Activated CD8-positive, alpha-beta T cell treated with anti-CD3 and anti-CD28 coated beads for 36 hours (primary cell): ENCODE results near the gene PCDH11Y. TPM values are rescaled to one million over a fixed set of nuclear protein-coding genes. Genes with fewer than 3 reads are reported as not detected.
"Not testable (repeated sequence)": the region's sequence is repeated elsewhere in the genome, so short reads cannot be mapped to it uniquely, and the experiment has no call there.

Experiments
- ATAC-seq: fragments of 200-7000 bp; cut with Tn5 transposase; one replicate; pipeline ENCODE4 v1.10.0; 2021; ENCODE audit warnings: mild to moderate bottlenecking, moderate library complexity
- CTCF ChIA-PET: fragments of 350-600 bp; sonication (Branson Sonifier 250); formaldehyde crosslinking; loops from one replicate; lab custom pipeline; 2021; ENCODE audit warnings: antibody characterized with exemption; lab: Charles Lee
- POLR2A ChIA-PET: fragments of 350-600 bp; sonication (Branson Sonifier 250); formaldehyde crosslinking; loops from one replicate; lab custom pipeline; 2021; ENCODE audit warnings: antibody characterized with exemption; lab: Charles Lee
- DNase-seq: peaks from one replicate; pipeline ENCODE4 v3.0.0-alpha.2; 2020
- H3K27ac Mint-ChIP-seq: one replicate; pipeline ENCODE4 v1.8.0; 2021; ENCODE audit warnings: mild to moderate bottlenecking, mixed read lengths
- H3K27me3 Mint-ChIP-seq: one replicate; pipeline ENCODE4 v1.8.0; 2021; ENCODE audit warnings: mixed read lengths
- H3K36me3 Mint-ChIP-seq: one replicate; pipeline ENCODE4 v1.8.0; 2021; ENCODE audit warnings: low read depth, mixed read lengths
- H3K4me1 Mint-ChIP-seq: one replicate; pipeline ENCODE4 v1.8.0; 2021; ENCODE audit warnings: low read depth, mixed read lengths
- H3K4me3 Mint-ChIP-seq: one replicate; pipeline ENCODE4 v1.8.0; 2021; ENCODE audit warnings: mild to moderate bottlenecking, moderate library complexity, mixed read lengths
- H3K9me3 Mint-ChIP-seq: one replicate; pipeline ENCODE4 v1.8.0; 2021; ENCODE audit warnings: mixed read lengths
- intact Hi-C: fragments of 100-400 bp; cut with micrococcal nuclease; formaldehyde crosslinking; loops from one replicate; pipeline ENCODE4 v1.10.0; 2022
- total RNA-seq, 2 experiments: library from RNA; stranded (reverse); gene quantifications; one replicate each; pipeline ENCODE4 v1.2.3, GENCODE V29; 2021

Gene PCDH11Y
- total RNA-seq, 2 experiments from 2014 or later = not detected

GRCh38 chrY:5638589-5638988, 638.5 kb downstream of the PCDH11Y start:
- H3K9me3 Mint-ChIP-seq, DNase-seq, ATAC-seq, H3K27me3 Mint-ChIP-seq, H3K27ac Mint-ChIP-seq, H3K4me3 Mint-ChIP-seq, intact Hi-C loops, CTCF ChIA-PET, H3K36me3 Mint-ChIP-seq, POLR2A ChIA-PET, H3K4me1 Mint-ChIP-seq: not testable (repeated sequence)

- DNase-seq, H3K4me3 Mint-ChIP-seq, H3K9me3 Mint-ChIP-seq, ATAC-seq, POLR2A ChIA-PET, H3K27ac Mint-ChIP-seq, H3K36me3 Mint-ChIP-seq, H3K4me1 Mint-ChIP-seq, intact Hi-C loops, CTCF ChIA-PET, H3K27me3 Mint-ChIP-seq: not testable (repeated sequence)
These were observed 679.2 kb downstream of the PCDH11Y start for GRCh38 chrY:5679265-5679664.

GRCh38 chrY:5708727-5709126, 708.6 kb downstream of the PCDH11Y start:
- H3K9me3 Mint-ChIP-seq, H3K36me3 Mint-ChIP-seq, ATAC-seq, DNase-seq, H3K27ac Mint-ChIP-seq, H3K27me3 Mint-ChIP-seq, intact Hi-C loops, POLR2A ChIA-PET, H3K4me1 Mint-ChIP-seq, CTCF ChIA-PET, H3K4me3 Mint-ChIP-seq: not testable (repeated sequence)

- H3K9me3 Mint-ChIP-seq, H3K4me1 Mint-ChIP-seq, H3K27ac Mint-ChIP-seq, CTCF ChIA-PET, ATAC-seq, POLR2A ChIA-PET, DNase-seq, H3K36me3 Mint-ChIP-seq, intact Hi-C loops, H3K27me3 Mint-ChIP-seq, H3K4me3 Mint-ChIP-seq: not testable (repeated sequence)
These were observed 709.8 kb downstream of the PCDH11Y start for GRCh38 chrY:5709788-5710381.

- H3K9me3 Mint-ChIP-seq, H3K4me1 Mint-ChIP-seq, intact Hi-C loops, CTCF ChIA-PET, ATAC-seq, POLR2A ChIA-PET, H3K27ac Mint-ChIP-seq, H3K36me3 Mint-ChIP-seq, H3K4me3 Mint-ChIP-seq, DNase-seq, H3K27me3 Mint-ChIP-seq: not testable (repeated sequence)
These were observed 761.3 kb downstream of the PCDH11Y start for GRCh38 chrY:5761403-5761802.

- DNase-seq, H3K4me3 Mint-ChIP-seq, H3K36me3 Mint-ChIP-seq, CTCF ChIA-PET, H3K27ac Mint-ChIP-seq, intact Hi-C loops, POLR2A ChIA-PET, H3K27me3 Mint-ChIP-seq, ATAC-seq, H3K4me1 Mint-ChIP-seq, H3K9me3 Mint-ChIP-seq: not testable (repeated sequence)
These were observed 776.4 kb downstream of the PCDH11Y start for GRCh38 chrY:5776485-5776884.
